Keratinocyte (primary cell): Measurements from ENCODE around the gene DPEP2.

Experiments
- EZH2 ChIP-seq: IDR thresholded peaks from one replicate; pipeline ENCODE4 v1.6.1; 2012; ENCODE audit warnings: inconsistent platforms, mild to moderate bottlenecking, low read length, moderate library complexity
- TF ChIP-seq, protein P1 (sequence below), 3 experiments: IDR thresholded peaks in 1 of 3; conservative IDR thresholded peaks in 1 of 3; optimal IDR thresholded peaks in 1 of 3; 2 replicates in 2 of 3; 3 replicates in 1 of 3; pipeline versions ENCODE3 to v1.5.1; 2011; ENCODE audit warnings: low read length in 3 of 3, mild to moderate bottlenecking in 3 of 3, moderate library complexity in 2 of 3, control low read depth in 1 of 3, inconsistent platforms in 1 of 3; ENCODE audit not compliant: insufficient read depth in 2 of 3; ENCODE audit errors: extremely low read depth in 1 of 3

DNA sequence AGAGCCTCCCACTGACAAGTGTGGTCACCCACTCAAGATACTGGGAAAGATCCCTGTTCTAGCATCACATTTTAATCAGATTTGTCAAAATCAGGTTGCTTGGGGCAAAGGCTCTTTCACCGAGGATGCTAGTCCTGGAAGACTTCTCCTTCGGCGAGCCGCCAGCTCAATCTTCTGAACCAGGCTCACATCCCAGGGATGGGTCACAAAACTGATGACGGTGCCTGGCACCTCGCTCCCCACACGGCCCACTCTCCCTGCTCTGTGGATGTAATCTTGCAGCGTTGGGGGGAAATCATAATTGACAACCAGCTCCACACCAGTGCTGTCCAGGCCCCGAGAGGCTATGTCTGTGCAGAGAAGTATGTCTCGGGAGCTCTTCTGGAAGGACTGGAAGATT is 22.2 kb upstream of the DPEP2 start:
- TF ChIP-seq, protein P1, sequence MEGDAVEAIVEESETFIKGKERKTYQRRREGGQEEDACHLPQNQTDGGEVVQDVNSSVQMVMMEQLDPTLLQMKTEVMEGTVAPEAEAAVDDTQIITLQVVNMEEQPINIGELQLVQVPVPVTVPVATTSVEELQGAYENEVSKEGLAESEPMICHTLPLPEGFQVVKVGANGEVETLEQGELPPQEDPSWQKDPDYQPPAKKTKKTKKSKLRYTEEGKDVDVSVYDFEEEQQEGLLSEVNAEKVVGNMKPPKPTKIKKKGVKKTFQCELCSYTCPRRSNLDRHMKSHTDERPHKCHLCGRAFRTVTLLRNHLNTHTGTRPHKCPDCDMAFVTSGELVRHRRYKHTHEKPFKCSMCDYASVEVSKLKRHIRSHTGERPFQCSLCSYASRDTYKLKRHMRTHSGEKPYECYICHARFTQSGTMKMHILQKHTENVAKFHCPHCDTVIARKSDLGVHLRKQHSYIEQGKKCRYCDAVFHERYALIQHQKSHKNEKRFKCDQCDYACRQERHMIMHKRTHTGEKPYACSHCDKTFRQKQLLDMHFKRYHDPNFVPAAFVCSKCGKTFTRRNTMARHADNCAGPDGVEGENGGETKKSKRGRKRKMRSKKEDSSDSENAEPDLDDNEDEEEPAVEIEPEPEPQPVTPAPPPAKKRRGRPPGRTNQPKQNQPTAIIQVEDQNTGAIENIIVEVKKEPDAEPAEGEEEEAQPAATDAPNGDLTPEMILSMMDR (optimal IDR thresholded peaks at IDR 0.05 in 1 of 3, IDR thresholded peaks at IDR 0.05 in 1 of 3, conservative IDR thresholded peaks at IDR 0.05 in 1 of 3; ENCODE audit: extremely low read depth in 1 of 3, insufficient read depth in 2 of 3, low read length in 3 of 3) = no peak
- no peak for TF ChIP-seq EZH2
